OCI-LY7 (cell line): ENCODE results near the gene ZBTB7A.

ENCODE experiments used
- EZH2phosphoT487 ChIP-seq: fragments of 200-600 bp; sonication (generic); IDR thresholded peaks from 2 replicates; pipeline ENCODE4 v1.6.1; 2018; ENCODE audit warnings: low read depth, borderline replicate concordance, mild to moderate bottlenecking, mixed run types, antibody characterized with exemption, low read length, moderate library complexity, mixed read lengths
- TF ChIP-seq, protein P1 (sequence below): fragments of 200-600 bp; sonication (generic); conservative IDR thresholded peaks from 2 replicates; pipeline ENCODE4 v1.5.1; 2014; ENCODE audit warnings: mild to moderate bottlenecking, antibody characterized with exemption, low read length, moderate library complexity, mixed read lengths

DNA sequence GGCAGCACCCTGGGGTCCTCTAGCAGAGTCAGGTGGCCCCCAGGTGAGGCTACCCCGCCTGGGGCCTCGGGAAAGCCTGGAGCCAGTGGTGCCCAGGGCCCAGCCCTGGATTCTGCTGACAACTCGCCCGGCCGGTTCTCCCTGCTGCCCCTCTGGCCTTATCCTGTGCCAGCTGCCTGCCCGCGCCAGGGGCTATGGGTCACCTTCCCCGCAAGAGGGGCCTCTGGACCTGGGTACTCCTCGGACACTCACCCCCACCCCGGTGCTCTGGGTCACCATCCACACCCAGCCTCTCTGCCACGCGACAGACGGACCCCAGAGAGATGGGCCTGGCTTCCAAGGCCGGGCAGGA lies 24.0 kb downstream of the ZBTB7A start:
- TF ChIP-seq, protein P1, sequence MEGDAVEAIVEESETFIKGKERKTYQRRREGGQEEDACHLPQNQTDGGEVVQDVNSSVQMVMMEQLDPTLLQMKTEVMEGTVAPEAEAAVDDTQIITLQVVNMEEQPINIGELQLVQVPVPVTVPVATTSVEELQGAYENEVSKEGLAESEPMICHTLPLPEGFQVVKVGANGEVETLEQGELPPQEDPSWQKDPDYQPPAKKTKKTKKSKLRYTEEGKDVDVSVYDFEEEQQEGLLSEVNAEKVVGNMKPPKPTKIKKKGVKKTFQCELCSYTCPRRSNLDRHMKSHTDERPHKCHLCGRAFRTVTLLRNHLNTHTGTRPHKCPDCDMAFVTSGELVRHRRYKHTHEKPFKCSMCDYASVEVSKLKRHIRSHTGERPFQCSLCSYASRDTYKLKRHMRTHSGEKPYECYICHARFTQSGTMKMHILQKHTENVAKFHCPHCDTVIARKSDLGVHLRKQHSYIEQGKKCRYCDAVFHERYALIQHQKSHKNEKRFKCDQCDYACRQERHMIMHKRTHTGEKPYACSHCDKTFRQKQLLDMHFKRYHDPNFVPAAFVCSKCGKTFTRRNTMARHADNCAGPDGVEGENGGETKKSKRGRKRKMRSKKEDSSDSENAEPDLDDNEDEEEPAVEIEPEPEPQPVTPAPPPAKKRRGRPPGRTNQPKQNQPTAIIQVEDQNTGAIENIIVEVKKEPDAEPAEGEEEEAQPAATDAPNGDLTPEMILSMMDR = no peak
- TF ChIP-seq EZH2phosphoT487 = no peak
